Amygdala (tissue), 56 donors: ENCODE measurements around the gene MGAT1.
"Not testable (repeated sequence)": the region's sequence is repeated elsewhere in the genome, so short reads cannot be mapped to it uniquely, and the experiment has no call there.

ENCODE experiments used
- DNase-seq, 56 donors: peaks; one replicate each; lab custom pipeline; 2025; lab: John Stamatoyannopoulos, UW

The MGAT1 gene

GRCh38 chr5:180802325-180803180, at the start of gene MGAT1:
Gene MGAT1 (minus strand): TSS chr5:180802806. CDS start chr5:180792971, 9,835 bp downstream.
- peak in 42 of 56 donors; percentile 19 to 80 (median 53) for DNase-seq

- DNase-seq = no peak
Observed at GRCh38 chr5:180850434-180851078, 48.0 kb upstream of the MGAT1 start.

GRCh38 chr5:180849827-180850226, 47.2 kb upstream of the MGAT1 start:
- DNase-seq = no peak

GRCh38 chr5:180848878-180849277, 46.3 kb upstream of the MGAT1 start:
- DNase-seq = no peak

- no peak for DNase-seq
Observed at GRCh38 chr5:180848265-180848664, 45.7 kb upstream of the MGAT1 start.

GRCh38 chr5:180847026-180847425, 44.4 kb upstream of the MGAT1 start:
- DNase-seq = no peak

- DNase-seq = no peak
Observed at GRCh38 chr5:180844858-180845257, 42.3 kb upstream of the MGAT1 start.

- DNase-seq = no peak
Observed at GRCh38 chr5:180844432-180844831, 41.8 kb upstream of the MGAT1 start.

GRCh38 chr5:180839935-180840334, 37.3 kb upstream of the MGAT1 start:
- no peak for DNase-seq

GRCh38 chr5:180839227-180839626, 36.6 kb upstream of the MGAT1 start:
- no peak for DNase-seq

- DNase-seq = no peak
Observed at GRCh38 chr5:180837478-180837877, 34.9 kb upstream of the MGAT1 start.

GRCh38 chr5:180832638-180833068, 30.0 kb upstream of the MGAT1 start:
- DNase-seq = no peak

GRCh38 chr5:180831139-180832093, 28.8 kb upstream of the MGAT1 start:
- peak in 55 of 56 donors; percentile 27 to 89 (median 74) for DNase-seq

- DNase-seq = peak in 38 of 56 donors; percentile 18 to 77 (median 54)
Observed at GRCh38 chr5:180830253-180831138, 27.9 kb upstream of the MGAT1 start.

GRCh38 chr5:180829726-180830125, 27.1 kb upstream of the MGAT1 start:
- no peak for DNase-seq

GRCh38 chr5:180828756-180829531, 26.3 kb upstream of the MGAT1 start:
- DNase-seq = not testable (repeated sequence)

GRCh38 chr5:180827374-180827773, 24.8 kb upstream of the MGAT1 start:
- DNase-seq = not testable (repeated sequence)

- DNase-seq = peak in 4 of 56 donors; percentile 23 to 49 (median 35)
Observed at GRCh38 chr5:180825768-180826525, 23.3 kb upstream of the MGAT1 start.
